Stomach (tissue), 9 donors: ENCODE results near the gene ARHGAP22. TPM values are rescaled to one million over a fixed set of nuclear protein-coding genes. Genes with fewer than 3 reads are reported as not detected.

Experiments used
- DNase-seq, 2 donors: peaks; one replicate each; pipeline versions ENCODE4 v3.0.0 to v3.0.0-alpha.2; 2013 to 2019
- H3K27ac ChIP-seq, 5 donors: fragments of 200-600 bp in 4 of 5; sonication (generic) in 4 of 5; one replicate each; pipeline ENCODE4 v1.5.1; 2013 to 2019; ENCODE audit warnings: mild to moderate bottlenecking in 1 of 5, moderate library complexity in 1 of 5
- H3K27me3 ChIP-seq, 3 donors: fragments of 200-600 bp; sonication (generic); one replicate each; pipeline ENCODE4 v1.5.1; 2017 to 2019; ENCODE audit warnings: mixed run types in 1 of 3
- H3K36me3 ChIP-seq, 4 donors: fragments of 200-600 bp; sonication (generic); 1 replicate in 3 of 4; 2 replicates in 1 of 4; pipeline ENCODE4 v1.5.1; 2016 to 2019
- H3K4me1 ChIP-seq, 4 donors: fragments of 200-600 bp; sonication (generic); one replicate each; pipeline ENCODE4 v1.5.1; 2016 to 2019
- H3K4me3 ChIP-seq, 4 donors: fragments of 200-600 bp; sonication (generic) in 3 of 4; one replicate each; pipeline ENCODE4 v1.5.1; 2016 to 2019; ENCODE audit warnings: mild to moderate bottlenecking in 1 of 4
- H3K9me3 ChIP-seq, 4 donors: fragments of 200-600 bp; sonication (generic); one replicate each; pipeline ENCODE4 v1.5.1; 2016 to 2019
- EP300 ChIP-seq: sonication (generic); formaldehyde crosslinking; IDR thresholded peaks from one replicate; pipeline ENCODE4 v1.6.1; 2017; ENCODE audit warnings: antibody characterized with exemption
- POLR2A ChIP-seq, 4 donors: fragments of 450-650 bp; IDR thresholded peaks; one replicate each; pipeline ENCODE4 v1.6.1; 2016; ENCODE audit warnings: antibody characterized with exemption in 4 of 4, control low read depth in 2 of 4, mild to moderate bottlenecking in 1 of 4, moderate library complexity in 1 of 4
- POLR2AphosphoS5 ChIP-seq, 3 donors: sonication (generic); formaldehyde crosslinking; IDR thresholded peaks; one replicate each; pipeline ENCODE4 v1.6.1; 2016; ENCODE audit warnings: antibody characterized with exemption in 3 of 3
- WGBS, 5 donors: extraction: QIAGEN DNeasy Blood & Tissue Kit in 3 of 5; methylation state at CpG; one replicate each; pipeline versions ENCODE4 v1.1.5 to v1.1.7; 2013 to 2018; 5-methylcytosine and 5-hydroxymethylcytosine counted together
- intact Hi-C: fragments of 100-400 bp; cut with DNase I; formaldehyde crosslinking; loops from one replicate; pipeline ENCODE4 v1.15.1; 2023; ENCODE audit warnings: low total_unique reads
- polyA plus RNA-seq, 3 donors: library from polyadenylated mRNA; stranded (reverse); fragments of 200-250 nt; gene quantifications; one replicate each; pipeline ENCODE4 v1.2.3, GENCODE V29; 2013
- total RNA-seq, 5 donors: library from RNA; depleted of rRNA; stranded (reverse); fragments of >200 nt; gene quantifications; one replicate each; pipeline versions ENCODE4 v1.1.0 to v1.2.3, GENCODE V29; 2014 to 2016
- TF ChIP-seq, protein P1 (sequence below), 7 experiments: fragments of 450-650 bp in 4 of 7; fragments of 200-600 bp in 3 of 7; sonication (generic) in 3 of 7; IDR thresholded peaks; one replicate each; pipeline ENCODE4 v1.5.1; 2016 to 2019; ENCODE audit warnings: antibody characterized with exemption in 7 of 7, control low read depth in 2 of 7, mild to moderate bottlenecking in 1 of 7
- donor health status: healthy with polysubstance abuse.
- donor health status: Bipolar disorder and iron deficiency.
- donor health status: healthy.

ARHGAP22 gene
- total and polyA plus RNA-seq, 8 donors, result 1.3 to 28.6 (median 2.2) TPM; not detected in 1

DNA sequence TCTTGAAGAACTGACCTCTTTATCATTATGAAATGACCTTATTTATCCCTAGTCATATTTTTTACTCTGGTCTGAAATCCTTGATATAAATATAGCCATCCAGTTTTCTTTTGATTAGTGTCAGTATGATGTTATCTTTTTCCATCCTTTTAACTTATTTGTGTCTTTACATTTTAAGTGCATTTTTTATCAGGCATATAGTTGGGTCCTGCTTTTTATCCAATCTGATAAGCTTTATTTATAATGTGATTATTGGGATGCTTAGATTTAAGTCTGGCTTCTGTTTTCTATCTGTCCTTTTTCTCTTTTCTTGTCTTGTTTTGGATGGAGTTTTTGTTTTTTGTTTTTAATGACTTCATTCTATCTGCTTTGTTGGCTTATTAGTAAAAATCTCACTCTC lies 119.2 kb downstream of the ARHGAP22 start:
- H3K9me3 ChIP-seq, result no peaks in the 10 kb centered on the region
- no peak overlapping the region for H3K27ac ChIP-seq
- H3K4me3 ChIP-seq, result no peak overlapping the region
- intact Hi-C loops, result no loop called here
- H3K4me1 ChIP-seq, result no peaks in the 10 kb centered on the region
- H3K36me3 ChIP-seq, result no peaks in the 10 kb centered on the region
- H3K27me3 ChIP-seq, result peaks cover 0 to 3% (median 0%) of the 10 kb centered on the region in 3 donors
- no peak for DNase-seq
- TF ChIP-seq POLR2AphosphoS5 (IDR thresholded peaks at IDR 0.05) (no peak), POLR2A (IDR thresholded peaks at IDR 0.05) (no peak), EP300 (no peak)
- TF ChIP-seq, protein P1, sequence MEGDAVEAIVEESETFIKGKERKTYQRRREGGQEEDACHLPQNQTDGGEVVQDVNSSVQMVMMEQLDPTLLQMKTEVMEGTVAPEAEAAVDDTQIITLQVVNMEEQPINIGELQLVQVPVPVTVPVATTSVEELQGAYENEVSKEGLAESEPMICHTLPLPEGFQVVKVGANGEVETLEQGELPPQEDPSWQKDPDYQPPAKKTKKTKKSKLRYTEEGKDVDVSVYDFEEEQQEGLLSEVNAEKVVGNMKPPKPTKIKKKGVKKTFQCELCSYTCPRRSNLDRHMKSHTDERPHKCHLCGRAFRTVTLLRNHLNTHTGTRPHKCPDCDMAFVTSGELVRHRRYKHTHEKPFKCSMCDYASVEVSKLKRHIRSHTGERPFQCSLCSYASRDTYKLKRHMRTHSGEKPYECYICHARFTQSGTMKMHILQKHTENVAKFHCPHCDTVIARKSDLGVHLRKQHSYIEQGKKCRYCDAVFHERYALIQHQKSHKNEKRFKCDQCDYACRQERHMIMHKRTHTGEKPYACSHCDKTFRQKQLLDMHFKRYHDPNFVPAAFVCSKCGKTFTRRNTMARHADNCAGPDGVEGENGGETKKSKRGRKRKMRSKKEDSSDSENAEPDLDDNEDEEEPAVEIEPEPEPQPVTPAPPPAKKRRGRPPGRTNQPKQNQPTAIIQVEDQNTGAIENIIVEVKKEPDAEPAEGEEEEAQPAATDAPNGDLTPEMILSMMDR (IDR thresholded peaks at IDR 0.05), result no peak

DNA sequence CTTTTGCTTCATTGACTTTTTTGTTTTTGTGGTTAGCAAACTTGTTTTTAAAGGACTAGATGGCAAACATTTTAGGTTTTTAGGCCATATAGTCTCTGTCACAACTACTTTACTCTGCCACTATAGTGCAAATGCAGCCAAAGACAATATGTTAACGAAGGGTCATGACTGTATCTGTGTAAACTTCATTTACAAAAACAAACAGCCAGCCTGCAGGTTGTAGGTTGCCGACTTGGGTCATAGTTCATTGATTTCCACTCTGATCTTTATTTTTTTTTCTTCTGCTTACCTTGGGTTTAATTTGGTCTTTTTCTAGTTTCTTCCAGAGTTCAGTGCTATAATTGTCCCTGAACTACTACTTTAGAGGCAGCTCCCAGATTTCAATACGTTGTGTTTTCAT lies 120.0 kb downstream of the ARHGAP22 start:
- H3K4me1 ChIP-seq, result no peaks in the 10 kb centered on the region
- intact Hi-C loops, result no loop called here
- no peaks in the 10 kb centered on the region for H3K9me3 ChIP-seq
- H3K36me3 ChIP-seq, result no peaks in the 10 kb centered on the region
- no peak for DNase-seq
- no peak overlapping the region for H3K27ac ChIP-seq
- H3K27me3 ChIP-seq, result peaks cover 0 to 4% (median 0%) of the 10 kb centered on the region in 3 donors
- 41 to 70% (median 44%) methylated on average over 3 of the region's 3 CpGs for WGBS, 5 donors
- TF ChIP-seq EP300 (no peak), POLR2AphosphoS5 (IDR thresholded peaks at IDR 0.05) (no peak)
- no peak overlapping the region for H3K4me3 ChIP-seq

DNA sequence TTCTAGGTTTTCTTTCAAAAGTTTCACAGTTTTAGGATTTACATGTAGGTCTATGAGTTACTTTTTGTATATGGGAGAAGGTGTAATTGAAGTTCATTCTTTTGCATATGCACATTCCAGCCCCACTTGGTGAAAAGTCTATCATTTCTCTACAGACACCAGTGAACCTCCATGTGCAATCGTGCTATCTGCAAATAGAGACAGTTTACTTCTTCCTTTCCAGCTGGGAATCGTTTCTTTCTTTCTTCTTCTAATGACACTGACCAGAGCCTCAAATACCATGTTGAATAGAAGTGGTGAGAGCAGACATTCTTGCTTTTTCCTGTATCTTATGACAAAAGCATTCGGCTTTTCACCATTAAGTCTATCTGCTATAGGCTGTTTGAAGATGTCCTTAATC lies 122.7 kb downstream of the ARHGAP22 start:
- Histone ChIP-seq H3K9me3 (no peaks in the 10 kb centered on the region), H3K27ac (no peak overlapping the region), H3K27me3 (peaks cover 0 to 8% (median 5%) of the 10 kb centered on the region in 3 donors), H3K4me3 (no peak overlapping the region), H3K36me3 (no peaks in the 10 kb centered on the region), H3K4me1 (no peaks in the 10 kb centered on the region)
- intact Hi-C loops, result no loop called here
- WGBS, 5 donors, result 62 to 72% (median 65%) methylated on average over 3 of the region's 3 CpGs
- TF ChIP-seq POLR2A (IDR thresholded peaks at IDR 0.05), result no peak
- no peak for TF ChIP-seq POLR2AphosphoS5 (IDR thresholded peaks at IDR 0.05)
- DNase-seq, result no peak

- peaks cover 0 to 8% (median 5%) of the 10 kb centered on the region in 3 donors for H3K27me3 ChIP-seq
- H3K27ac ChIP-seq, result no peak overlapping the region
- WGBS, 5 donors, result 74 to 83% (median 81%) methylated on average over 2 of the region's 2 CpGs
- DNase-seq, result peak in 1 of 2 donors; percentile 1
- H3K9me3 ChIP-seq, result no peaks in the 10 kb centered on the region
- no peaks in the 10 kb centered on the region for H3K4me1 ChIP-seq
- H3K4me3 ChIP-seq, result no peak overlapping the region
- TF ChIP-seq, protein P1 (IDR thresholded peaks at IDR 0.05), result no peak
- no peak for TF ChIP-seq POLR2A (IDR thresholded peaks at IDR 0.05)
- TF ChIP-seq EP300, result no peak
- TF ChIP-seq POLR2AphosphoS5 (IDR thresholded peaks at IDR 0.05), result no peak
- no peaks in the 10 kb centered on the region for H3K36me3 ChIP-seq
- intact Hi-C loops, result no loop called here
Observed at GRCh38 chr10:48481385-48481784, 123.5 kb downstream of the ARHGAP22 start.

- Histone ChIP-seq H3K36me3 (no peaks in the 10 kb centered on the region), H3K27ac (no peak overlapping the region), H3K4me3 (no peak overlapping the region), H3K27me3 (peaks cover 0 to 8% (median 5%) of the 10 kb centered on the region in 3 donors), H3K9me3 (no peaks in the 10 kb centered on the region), H3K4me1 (no peaks in the 10 kb centered on the region)
- intact Hi-C loops, result no loop called here
- TF ChIP-seq, protein P1 (IDR thresholded peaks at IDR 0.05), result no peak
- TF ChIP-seq POLR2AphosphoS5 (IDR thresholded peaks at IDR 0.05), result no peak
- TF ChIP-seq POLR2A (IDR thresholded peaks at IDR 0.05), result no peak
- no peak for TF ChIP-seq EP300
- DNase-seq, result peak in 1 of 2 donors; percentile 24
- WGBS, 5 donors, result 39 to 47% (median 42%) methylated on average over 15 to 20 of the region's 20 CpGs
Observed at GRCh38 chr10:48480397-48481374, 124.2 kb downstream of the ARHGAP22 start.
